ENCODE data around the gene NDST1.

GRCh38 chr5:150528924-150529546, 21.1 kb downstream of the NDST1 start:
- TF ChIP-seq EZH2phosphoT487 (IDR thresholded peaks at IDR 0.05; ENCODE audit: borderline replicate concordance, low read length) (no peak), CTCF (conservative IDR thresholded peaks at IDR 0.05; ENCODE audit: low read depth, low read length) (no peak)
